ENCODE results near the gene FAM171A1. TPM values are rescaled to one million over a fixed set of nuclear protein-coding genes. Genes with fewer than 3 reads are reported as not detected.

FAM171A1 gene
- total and polyA plus RNA-seq, 4 donors = 3.4 to 23.5 (median 9.7) TPM

- no peak overlapping the region for H3K4me3 ChIP-seq
- DNase-seq = no peak
- H3K9me3 ChIP-seq (ENCODE audit: control insufficient read depth in 4 of 4, insufficient read depth in 3 of 4, low read length in 3 of 4) = no peaks in the 10 kb centered on the region
- 87 to 89% methylated on average over 1 of the region's 1 CpG for WGBS, 2 donors
- no peak overlapping the region for H3K27ac ChIP-seq (ENCODE audit: low read depth in 1 of 2, low read length in 1 of 2)
- ATAC-seq (ENCODE audit: insufficient read depth, low FRiP score) = no peak
- no peaks in the 10 kb centered on the region for H3K27me3 ChIP-seq (ENCODE audit: control insufficient read depth in 3 of 3, insufficient read depth in 3 of 3, low read length in 2 of 3)
- H3K4me1 ChIP-seq (ENCODE audit: control insufficient read depth in 5 of 5, insufficient read depth in 5 of 5, low read length in 5 of 5) = peaks cover 0 to 33% (median 8%) of the 10 kb centered on the region in 5 donors
- TF ChIP-seq CTCF (IDR thresholded peaks at IDR 0.05; ENCODE audit: control extremely low read depth, extremely low read depth) = no peak
- no peaks in the 10 kb centered on the region for H3K36me3 ChIP-seq (ENCODE audit: control insufficient read depth in 4 of 4, insufficient read depth in 4 of 4, low read length in 4 of 4)
- H3K9ac ChIP-seq (ENCODE audit: insufficient read depth in 1 of 2, low read length in 2 of 2) = no peak overlapping the region
Measured at GRCh38 chr10:15331461-15331860, 39.6 kb downstream of the FAM171A1 start.

GRCh38 chr10:15329437-15329836 lies 41.7 kb downstream of the FAM171A1 start:
- DNase-seq (no peak), ATAC-seq (ENCODE audit: insufficient read depth, low FRiP score) (no peak)
- 66 to 72% methylated on average over 2 of the region's 2 CpGs for WGBS, 2 donors
- Histone ChIP-seq H3K36me3 (ENCODE audit: control insufficient read depth in 4 of 4, insufficient read depth in 4 of 4, low read length in 4 of 4) (peaks cover 0 to 2% (median 0%) of the 10 kb centered on the region in 4 donors), H3K4me3 (no peak overlapping the region), H3K9me3 (ENCODE audit: control insufficient read depth in 4 of 4, insufficient read depth in 3 of 4, low read length in 3 of 4) (no peaks in the 10 kb centered on the region), H3K27me3 (ENCODE audit: control insufficient read depth in 3 of 3, insufficient read depth in 3 of 3, low read length in 2 of 3) (no peaks in the 10 kb centered on the region), H3K9ac (ENCODE audit: insufficient read depth in 1 of 2, low read length in 2 of 2) (no peak overlapping the region), H3K4me1 (ENCODE audit: control insufficient read depth in 5 of 5, insufficient read depth in 5 of 5, low read length in 5 of 5) (peaks cover 0 to 26% (median 6%) of the 10 kb centered on the region in 5 donors), H3K27ac (ENCODE audit: low read depth in 1 of 2, low read length in 1 of 2) (no peak overlapping the region)
- TF ChIP-seq CTCF (IDR thresholded peaks at IDR 0.05; ENCODE audit: control extremely low read depth, extremely low read depth) = no peak

- H3K9ac ChIP-seq (ENCODE audit: insufficient read depth in 1 of 2, low read length in 2 of 2) = no peak overlapping the region
- H3K27me3 ChIP-seq (ENCODE audit: control insufficient read depth in 3 of 3, insufficient read depth in 3 of 3, low read length in 2 of 3) = no peaks in the 10 kb centered on the region
- TF ChIP-seq CTCF (IDR thresholded peaks at IDR 0.05; ENCODE audit: control extremely low read depth, extremely low read depth) = no peak
- no peak overlapping the region for H3K4me3 ChIP-seq
- DNase-seq (no peak), ATAC-seq (ENCODE audit: insufficient read depth, low FRiP score) (no peak)
- WGBS, 2 donors = 40 to 50% methylated on average over 4 of the region's 4 CpGs
- peaks cover 2 to 43% (median 19%) of the 10 kb centered on the region in 5 donors for H3K4me1 ChIP-seq (ENCODE audit: control insufficient read depth in 5 of 5, insufficient read depth in 5 of 5, low read length in 5 of 5)
- H3K27ac ChIP-seq (ENCODE audit: low read depth in 1 of 2, low read length in 1 of 2) = no peak overlapping the region
- H3K36me3 ChIP-seq (ENCODE audit: control insufficient read depth in 4 of 4, insufficient read depth in 4 of 4, low read length in 4 of 4) = peaks cover 0 to 2% (median 0%) of the 10 kb centered on the region in 4 donors
- H3K9me3 ChIP-seq (ENCODE audit: control insufficient read depth in 4 of 4, insufficient read depth in 3 of 4, low read length in 3 of 4) = no peaks in the 10 kb centered on the region
Measured at GRCh38 chr10:15325944-15326284, 45.2 kb downstream of the FAM171A1 start.

Measured in lung (tissue), 12 donors.